Small intestine (tissue), 7 donors: Measurements from ENCODE around the gene SYNE3. TPM values are rescaled to one million over a fixed set of nuclear protein-coding genes. Genes with fewer than 3 reads are reported as not detected.

Source experiments
- DNase-seq, 2 donors: peaks; one replicate each; pipeline versions ENCODE4 v3.0.0 to v3.0.0-alpha.2; 2013
- FAIRE-seq: peaks from 2 replicates; lab custom pipeline; 2012; peaks lifted over from hg19 to GRCh38; lab: Jason Lieb, UNC
- H3K27ac ChIP-seq, 3 donors: one replicate each; pipeline ENCODE4 v1.5.1; 2013; ENCODE audit warnings: low read length in 2 of 3, mild to moderate bottlenecking in 2 of 3, control low read depth in 1 of 3, inconsistent platforms in 1 of 3, low read depth in 1 of 3, moderate library complexity in 1 of 3
- H3K27me3 ChIP-seq, 3 donors: one replicate each; pipeline ENCODE4 v1.6.1; 2013; ENCODE audit warnings: low read length in 3 of 3, inconsistent platforms in 1 of 3; ENCODE audit not compliant: control insufficient read depth in 3 of 3, insufficient read depth in 3 of 3
- H3K36me3 ChIP-seq, 3 donors: one replicate each; pipeline ENCODE4 v1.6.1; 2013; ENCODE audit warnings: low read length in 3 of 3, inconsistent platforms in 1 of 3, low read depth in 1 of 3, mild to moderate bottlenecking in 1 of 3, moderate library complexity in 1 of 3; ENCODE audit not compliant: control insufficient read depth in 3 of 3, insufficient read depth in 2 of 3
- H3K4me1 ChIP-seq, 3 donors: one replicate each; pipeline ENCODE4 v1.6.1; 2013; ENCODE audit warnings: low read length in 2 of 3, inconsistent platforms in 1 of 3, low read depth in 1 of 3, mild to moderate bottlenecking in 1 of 3, moderate library complexity in 1 of 3; ENCODE audit not compliant: control insufficient read depth in 3 of 3, insufficient read depth in 2 of 3
- H3K4me3 ChIP-seq, 3 donors: one replicate each; pipeline ENCODE4 v1.5.1; 2013; ENCODE audit warnings: low read length in 3 of 3, control low read depth in 1 of 3, inconsistent platforms in 1 of 3, low read depth in 1 of 3, mild to moderate bottlenecking in 1 of 3, moderate library complexity in 1 of 3
- H3K9me3 ChIP-seq, 2 donors: one replicate each; pipeline ENCODE4 v1.6.1; 2013; ENCODE audit warnings: low read depth in 1 of 2, low read length in 1 of 2; ENCODE audit not compliant: control insufficient read depth in 2 of 2, insufficient read depth in 1 of 2
- WGBS, 3 donors: extraction: QIAGEN DNeasy Blood & Tissue Kit; methylation state at CpG; one replicate each; pipeline ENCODE4 v1.1.7; 2013; 5-methylcytosine and 5-hydroxymethylcytosine counted together
- polyA plus RNA-seq, 4 donors: library from polyadenylated mRNA; stranded (reverse) in 3 of 4; unstranded in 1 of 4; fragments of 200-250 nt in 3 of 4; fragments of 120-200 nt in 1 of 4; gene quantifications; one replicate each; pipeline versions ENCODE4 v1.2.1 to v1.2.3, GENCODE V29; 2013
- donor health status: healthy with polysubstance abuse.
- donor health status: control.
- donor health status: control.
- donor health status: Bipolar disorder and iron deficiency.
- donor health status: healthy.

The SYNE3 gene
- polyA plus RNA-seq, 4 donors, result 0.81 to 5.0 (median 1.4) TPM

GRCh38 chr14:95500772-95501401 is 15.6 kb downstream of the SYNE3 start:
- FAIRE-seq (no peak), DNase-seq (peak in 1 of 2 donors; percentile 32)
- Histone ChIP-seq H3K27ac (peak overlapping the region in 1 of 3 donors; percentile 69), H3K4me1 (peaks cover 0 to 9% (median 5%) of the 10 kb centered on the region in 3 donors), H3K36me3 (no peaks in the 10 kb centered on the region), H3K27me3 (no peaks in the 10 kb centered on the region), H3K4me3 (no peak overlapping the region), H3K9me3 (no peaks in the 10 kb centered on the region)
- WGBS, 3 donors, result 78 to 82% (median 79%) methylated on average over 14 of the region's 14 CpGs

- no peaks in the 10 kb centered on the region for H3K36me3 ChIP-seq
- H3K27ac ChIP-seq, result peak overlapping the region in 1 of 3 donors; percentile 69
- H3K4me3 ChIP-seq, result no peak overlapping the region
- no peaks in the 10 kb centered on the region for H3K27me3 ChIP-seq
- DNase-seq (peak; percentile 51 to 91), FAIRE-seq (no peak)
- peaks cover 0 to 9% (median 5%) of the 10 kb centered on the region in 3 donors for H3K4me1 ChIP-seq
- H3K9me3 ChIP-seq, result no peaks in the 10 kb centered on the region
- WGBS, 3 donors, result 20 to 61% (median 49%) methylated on average over 12 to 14 of the region's 14 CpGs
Measured at GRCh38 chr14:95500201-95500681, 16.2 kb downstream of the SYNE3 start.

DNA sequence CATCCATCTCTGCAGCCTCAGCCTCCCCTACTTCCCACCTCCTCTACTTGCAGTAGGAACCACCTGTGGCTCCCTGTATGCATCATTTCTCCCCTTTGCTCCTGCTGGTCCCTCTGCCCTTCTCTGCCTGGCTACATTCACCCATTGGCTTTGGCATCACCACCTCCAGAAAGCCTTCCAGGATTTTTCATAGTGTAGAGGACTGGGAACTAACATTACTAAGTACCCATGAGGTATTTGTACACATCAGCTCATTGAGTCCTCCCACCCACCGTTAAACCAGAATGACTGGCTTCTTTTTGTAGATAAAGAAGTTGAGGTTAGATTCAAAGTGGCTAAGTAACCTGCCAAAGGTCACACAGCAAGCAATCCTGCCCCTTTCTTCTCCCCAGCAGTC is 17.1 kb downstream of the SYNE3 start:
- H3K27me3 ChIP-seq, result no peaks in the 10 kb centered on the region
- FAIRE-seq (no peak), DNase-seq (no peak)
- no peak overlapping the region for H3K4me3 ChIP-seq
- H3K9me3 ChIP-seq, result no peaks in the 10 kb centered on the region
- H3K36me3 ChIP-seq, result no peaks in the 10 kb centered on the region
- H3K27ac ChIP-seq, result peak overlapping the region in 1 of 3 donors; percentile 21
- H3K4me1 ChIP-seq, result peaks cover 0 to 9% (median 9%) of the 10 kb centered on the region in 3 donors
- 5 to 40% (median 8%) methylated on average over 1 of the region's 1 CpG for WGBS, 3 donors

- no peak for FAIRE-seq
- peak in 1 of 2 donors; percentile 76 for DNase-seq
- H3K9me3 ChIP-seq, result no peaks in the 10 kb centered on the region
- peaks cover 0 to 9% (median 9%) of the 10 kb centered on the region in 3 donors for H3K4me1 ChIP-seq
- no peaks in the 10 kb centered on the region for H3K27me3 ChIP-seq
- H3K27ac ChIP-seq, result peak overlapping the region in 1 of 3 donors; percentile 21
- WGBS, 3 donors, result 28 to 55% (median 43%) methylated on average over 9 of the region's 9 CpGs
- H3K36me3 ChIP-seq, result no peaks in the 10 kb centered on the region
- no peak overlapping the region for H3K4me3 ChIP-seq
Measured at GRCh38 chr14:95498622-95499353, 17.7 kb downstream of the SYNE3 start.

DNA sequence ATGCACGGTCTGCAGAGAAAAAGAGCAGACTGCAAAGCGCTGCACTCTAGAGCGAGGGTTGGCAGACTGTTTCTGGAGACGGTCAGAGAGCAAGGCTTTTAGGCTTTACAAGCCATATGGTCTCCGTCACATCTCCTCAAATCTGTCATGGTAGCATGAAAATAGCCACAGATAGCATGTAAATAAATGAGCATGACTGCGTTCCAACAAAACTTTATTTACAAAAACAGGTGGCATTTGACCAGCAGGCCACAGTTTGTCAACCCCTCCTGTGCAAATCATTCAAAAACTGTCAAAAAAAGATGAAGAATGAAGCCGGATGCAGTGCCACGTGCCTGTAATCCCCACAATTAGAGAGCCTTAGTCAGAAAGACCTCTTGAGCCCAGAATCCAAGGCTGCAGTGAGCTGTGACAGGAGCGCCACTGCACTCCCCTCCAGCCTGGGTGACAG is 18.9 kb downstream of the SYNE3 start:
- no peak for FAIRE-seq
- Histone ChIP-seq H3K36me3 (no peaks in the 10 kb centered on the region), H3K27ac (no peak overlapping the region), H3K4me3 (no peak overlapping the region), H3K9me3 (no peaks in the 10 kb centered on the region), H3K4me1 (peaks cover 2 to 9% (median 9%) of the 10 kb centered on the region in 3 donors), H3K27me3 (no peaks in the 10 kb centered on the region)
- no peak for DNase-seq
- 67 to 90% (median 77%) methylated on average over 9 of the region's 9 CpGs for WGBS, 3 donors

DNA sequence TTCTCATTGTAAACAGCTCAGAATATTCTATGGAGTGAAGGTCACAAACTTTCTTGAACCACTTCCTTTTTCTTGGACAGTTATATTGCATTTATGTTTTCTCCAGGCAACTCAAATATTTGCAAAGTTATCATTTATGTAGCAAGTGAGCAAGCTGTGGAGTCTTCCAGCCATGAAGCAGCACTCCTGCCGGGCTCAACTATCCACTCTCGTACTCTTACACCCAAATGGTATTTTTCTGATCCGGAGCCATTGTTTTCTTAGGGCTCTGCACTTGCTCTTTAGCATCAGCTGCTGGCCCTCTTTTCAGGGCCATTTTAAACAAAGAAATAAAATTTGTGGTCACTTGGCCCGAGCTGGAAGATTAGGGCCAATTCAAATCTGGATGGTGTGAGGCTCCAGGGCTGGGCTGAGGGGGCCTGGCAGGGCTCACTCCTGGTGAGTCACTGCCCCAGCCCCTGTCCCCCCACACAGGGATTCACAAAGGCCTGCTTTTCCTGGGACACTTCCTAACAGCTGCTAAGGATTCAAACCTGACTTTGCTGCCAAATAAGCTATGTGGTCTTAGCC is 19.7 kb downstream of the SYNE3 start:
- H3K27me3 ChIP-seq, result no peaks in the 10 kb centered on the region
- peaks cover 2 to 9% (median 9%) of the 10 kb centered on the region in 3 donors for H3K4me1 ChIP-seq
- WGBS, 3 donors, result 55 to 75% (median 64%) methylated on average over 4 of the region's 4 CpGs
- no peak overlapping the region for H3K27ac ChIP-seq
- no peak for FAIRE-seq
- no peaks in the 10 kb centered on the region for H3K9me3 ChIP-seq
- H3K4me3 ChIP-seq, result no peak overlapping the region
- DNase-seq, result no peak
- H3K36me3 ChIP-seq, result no peaks in the 10 kb centered on the region

GRCh38 chr14:95496111-95496681 is 20.3 kb downstream of the SYNE3 start:
- Histone ChIP-seq H3K4me1 (peaks cover 2 to 9% (median 9%) of the 10 kb centered on the region in 3 donors), H3K36me3 (no peaks in the 10 kb centered on the region), H3K27ac (peak overlapping the region in 1 of 3 donors; percentile 42), H3K9me3 (no peaks in the 10 kb centered on the region), H3K27me3 (no peaks in the 10 kb centered on the region), H3K4me3 (no peak overlapping the region)
- FAIRE-seq (no peak), DNase-seq (no peak)
- 48 to 82% (median 60%) methylated on average over 4 of the region's 4 CpGs for whole genome bisulfite sequencing, 3 donors

GRCh38 chr14:95495538-95496025 is 20.9 kb downstream of the SYNE3 start:
- Histone ChIP-seq H3K27ac (peak overlapping the region in 1 of 3 donors; percentile 42), H3K9me3 (no peaks in the 10 kb centered on the region), H3K27me3 (no peaks in the 10 kb centered on the region), H3K4me3 (no peak overlapping the region), H3K36me3 (no peaks in the 10 kb centered on the region), H3K4me1 (peaks cover 4 to 14% (median 13%) of the 10 kb centered on the region in 3 donors)
- WGBS, 3 donors, result 64 to 71% (median 69%) methylated on average over 8 of the region's 8 CpGs
- FAIRE-seq (no peak), DNase-seq (no peak)
